ENCODE results near the gene MICAL2. TPM values are rescaled to one million over a fixed set of nuclear protein-coding genes. Genes with fewer than 3 reads are reported as not detected.

Gene MICAL2
- total RNA-seq, 1 experiment from 2014 or later, result 37.4 TPM

DNA sequence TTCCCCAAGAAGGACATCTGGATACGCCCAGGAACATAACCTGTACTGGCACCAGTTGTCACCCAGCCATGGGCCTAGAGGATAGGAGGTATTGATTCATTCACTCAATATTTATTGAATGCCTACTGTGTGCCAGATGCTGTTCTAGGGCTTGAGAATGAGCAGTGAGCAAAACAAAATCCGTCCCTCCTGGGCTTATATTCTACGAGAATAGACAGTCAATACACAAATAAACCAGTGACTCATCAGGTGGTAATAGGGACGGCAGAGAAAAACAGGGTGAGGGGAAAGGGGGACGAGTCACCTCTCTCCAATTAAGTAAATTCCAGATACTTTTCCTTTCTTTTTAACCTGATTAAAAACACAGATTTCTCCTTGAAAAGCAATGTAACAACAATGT lies 103.5 kb downstream of the MICAL2 start:
- CTCF ChIA-PET, result no interaction called here
- H3K27ac ChIP-seq (ENCODE audit: low read depth, low read length), result peak overlapping the region; percentile 45
- BruUV-seq (replicated peaks), result no TSS peak
- peak overlapping the region; percentile 62 for H3K4me2 ChIP-seq (ENCODE audit: low read length)
- DNase-seq (ENCODE audit: low read depth, low spot score) (no peak), ATAC-seq (peak; percentile 63)
- H3K79me2 ChIP-seq (ENCODE audit: insufficient read depth, low read length), result no peaks in the 10 kb centered on the region
- H3K27me3 ChIP-seq (ENCODE audit: insufficient read depth, low read length), result no peaks in the 10 kb centered on the region
- no peaks in the 10 kb centered on the region for H3K9me2 ChIP-seq (ENCODE audit: insufficient read depth)
- peak overlapping the region; percentile 12; the same call in 1 of the 2 replicates for H3K9ac ChIP-seq (ENCODE audit: low read length)
- TF ChIP-seq SP1 (IDR thresholded peaks at IDR 0.05; ENCODE audit: low read depth), result peak; percentile 55
- TF ChIP-seq CBX3 (IDR thresholded peaks at IDR 0.05; ENCODE audit: low read depth), result peak; percentile 26; the same call in 1 of the 2 replicates
- TF ChIP-seq, protein P1, sequence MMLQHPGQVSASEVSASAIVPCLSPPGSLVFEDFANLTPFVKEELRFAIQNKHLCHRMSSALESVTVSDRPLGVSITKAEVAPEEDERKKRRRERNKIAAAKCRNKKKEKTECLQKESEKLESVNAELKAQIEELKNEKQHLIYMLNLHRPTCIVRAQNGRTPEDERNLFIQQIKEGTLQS (IDR thresholded peaks at IDR 0.05), result no peak
- TF ChIP-seq JUND (IDR thresholded peaks at IDR 0.05), result peak; percentile 77
- peak; percentile 82 for TF ChIP-seq FOSL1 (IDR thresholded peaks at IDR 0.05; ENCODE audit: low read depth)
- TF ChIP-seq EZH2 (IDR thresholded peaks at IDR 0.05), result no peak
- H3K36me3 ChIP-seq (ENCODE audit: control insufficient read depth in 1 of 2, insufficient read depth in 2 of 2, low read length in 2 of 2), result no peaks in the 10 kb centered on the region
- 0 out of 4 replicates have a peak overlapping the region, but pooled peaks of 1 of the 2 experiments have one; percentile 7 for H3K4me3 ChIP-seq (replicated peaks in 1 of 2; ENCODE audit: low read depth in 1 of 2, low read length in 2 of 2)
- POLR2A ChIA-PET, result no interaction called here
- intact Hi-C loops (cut with micrococcal nuclease), result no loop called here
- no peak overlapping the region for H2AFZ ChIP-seq (ENCODE audit: low read depth, low read length, poor library complexity, severe bottlenecking)
- H3K4me1 ChIP-seq (ENCODE audit: control insufficient read depth in 1 of 2, insufficient read depth in 2 of 2, low read length in 2 of 2), result peaks cover 37 to 42% of the 10 kb centered on the region in 2 experiments
- RAD21 ChIA-PET (ENCODE audit: low non-redundant PET in 1 of 2, low total read pairs in 2 of 2, uncharacterized antibody in 2 of 2, unreplicated experiment in 2 of 2), result no interaction called here
- H3K9me3 ChIP-seq (ENCODE audit: control insufficient read depth in 1 of 2, insufficient read depth in 1 of 2, low read depth in 1 of 2, low read length in 2 of 2), result no peaks in the 10 kb centered on the region
- H4K20me1 ChIP-seq (ENCODE audit: insufficient read depth), result no peaks in the 10 kb centered on the region

GRCh38 chr11:12214751-12215150 lies 104.4 kb downstream of the MICAL2 start:
- Histone ChIP-seq H3K9ac (ENCODE audit: low read length) (no peak overlapping the region), H4K20me1 (ENCODE audit: insufficient read depth) (no peaks in the 10 kb centered on the region), H3K4me2 (ENCODE audit: low read length) (no peak overlapping the region), H3K27ac (ENCODE audit: low read depth, low read length) (peak overlapping the region; percentile 45; the same call in 1 of the 2 replicates), H2AFZ (ENCODE audit: low read depth, low read length, poor library complexity, severe bottlenecking) (no peak overlapping the region), H3K4me1 (ENCODE audit: control insufficient read depth in 1 of 2, insufficient read depth in 2 of 2, low read length in 2 of 2) (peaks cover 40 to 43% of the 10 kb centered on the region in 2 experiments), H3K79me2 (ENCODE audit: insufficient read depth, low read length) (no peaks in the 10 kb centered on the region), H3K4me3 (replicated peaks in 1 of 2; ENCODE audit: low read depth in 1 of 2, low read length in 2 of 2) (no peak overlapping the region), H3K36me3 (ENCODE audit: control insufficient read depth in 1 of 2, insufficient read depth in 2 of 2, low read length in 2 of 2) (no peaks in the 10 kb centered on the region), H3K27me3 (ENCODE audit: insufficient read depth, low read length) (no peaks in the 10 kb centered on the region), H3K9me3 (ENCODE audit: control insufficient read depth in 1 of 2, insufficient read depth in 1 of 2, low read depth in 1 of 2, low read length in 2 of 2) (no peaks in the 10 kb centered on the region), H3K9me2 (ENCODE audit: insufficient read depth) (no peaks in the 10 kb centered on the region)
- no TSS peak for BruUV-seq (replicated peaks)
- intact Hi-C loops (cut with micrococcal nuclease), result no loop called here
- ATAC-seq (no peak), DNase-seq (ENCODE audit: low read depth, low spot score) (no peak)
- RAD21 ChIA-PET (ENCODE audit: low non-redundant PET in 1 of 2, low total read pairs in 2 of 2, uncharacterized antibody in 2 of 2, unreplicated experiment in 2 of 2), result no interaction called here
- CTCF ChIA-PET, result no interaction called here
- TF ChIP-seq ZBTB33 (IDR thresholded peaks at IDR 0.05; ENCODE audit: extremely low read depth, insufficient replicate concordance, low read length) (no peak), CEBPB (IDR thresholded peaks at IDR 0.05; ENCODE audit: low read depth) (no peak), RAD21 (IDR thresholded peaks at IDR 0.05; ENCODE audit: low read depth) (no peak), SRF (IDR thresholded peaks at IDR 0.05; ENCODE audit: low read depth) (no peak), ZFX (IDR thresholded peaks at IDR 0.05) (no peak)
- POLR2A ChIA-PET, result no interaction called here

Data from HCT116 (cell line).